Endothelial cell of umbilical vein (primary cell): ENCODE results near the gene CHD9. TPM values are rescaled to one million over a fixed set of nuclear protein-coding genes. Genes with fewer than 3 reads are reported as not detected.

Experiments used
- BruUV-seq: library from RNA; stranded (reverse); fragments of 400-500 nt; replicated peaks from 2 replicates; lab custom pipeline; 2021; lab: Mats Ljungman, UMichigan
- CTCF ChIA-PET: fragments of 300-600, 350-600 bp; sonication (Branson Sonifier 250); formaldehyde crosslinking; loops from one replicate; lab custom pipeline; 2021; ENCODE audit warnings: antibody characterized with exemption, inconsistent platforms; lab: Charles Lee
- POLR2A ChIA-PET: fragments of 300-600, 350-600 bp; sonication (Branson Sonifier 250); formaldehyde crosslinking; loops from one replicate; lab custom pipeline; 2021; ENCODE audit warnings: antibody characterized with exemption, inconsistent platforms; lab: Charles Lee
- DNase-seq: peaks from one replicate; pipeline ENCODE4 v3.0.0-alpha.2; 2011; ENCODE audit warnings: low read depth, low spot score
- FAIRE-seq: peaks from 2 replicates; lab custom pipeline; 2011; peaks lifted over from hg19 to GRCh38; lab: Jason Lieb, UNC
- H2AFZ ChIP-seq: 2 replicates; pipeline ENCODE4 v1.6.0; 2012; ENCODE audit warnings: low read depth, low read length, control low read depth, inconsistent platforms
- H3K27ac ChIP-seq: 2 replicates; pipeline ENCODE4 v1.5.1; 2011; ENCODE audit warnings: low read depth, mild to moderate bottlenecking, control low read depth, low read length, moderate library complexity; ENCODE audit not compliant: insufficient read depth
- H3K27me3 ChIP-seq, 2 experiments: 2 replicates each; pipeline versions ENCODE4 v1.6.0 to v1.6.1; 2011; ENCODE audit warnings: low read length in 2 of 2, mixed read lengths in 1 of 2; ENCODE audit not compliant: control insufficient read depth in 2 of 2, insufficient read depth in 2 of 2
- H3K36me3 ChIP-seq, 2 experiments: 2 replicates in 1 of 2; 3 replicates in 1 of 2; pipeline ENCODE4 v1.5.1; 2011; ENCODE audit warnings: low read length in 2 of 2, mild to moderate bottlenecking in 1 of 2, moderate library complexity in 1 of 2; ENCODE audit not compliant: control insufficient read depth in 2 of 2, insufficient read depth in 2 of 2; ENCODE audit errors: extremely low read depth in 1 of 2
- H3K4me1 ChIP-seq: 3 replicates; pipeline ENCODE4 v1.5.1; 2011; ENCODE audit warnings: mild to moderate bottlenecking, low read length; ENCODE audit not compliant: control insufficient read depth, insufficient read depth; ENCODE audit errors: extremely low read depth
- H3K4me2 ChIP-seq: 2 replicates; pipeline ENCODE4 v1.6.1; 2011; ENCODE audit warnings: low read length, control low read depth, mixed read lengths; ENCODE audit not compliant: insufficient read depth
- H3K4me3 ChIP-seq, 3 experiments: fragments of 200-600 bp in 1 of 3; sonication (generic), shearing (Covaris generic) in 1 of 3; replicated peaks in 1 of 3; 2 replicates each; pipeline ENCODE4 v1.5.1; 2011 to 2016; ENCODE audit warnings: control low read depth in 3 of 3, low read length in 3 of 3, mild to moderate bottlenecking in 2 of 3, inconsistent platforms in 1 of 3, low read depth in 1 of 3, moderate library complexity in 1 of 3; ENCODE audit not compliant: insufficient read depth in 1 of 3
- H3K79me2 ChIP-seq: 2 replicates; pipeline ENCODE4 v1.6.0; 2012; ENCODE audit warnings: low read length, inconsistent platforms; ENCODE audit not compliant: control insufficient read depth, insufficient read depth
- H3K9ac ChIP-seq: replicated peaks from 2 replicates; pipeline ENCODE3; 2011; ENCODE audit warnings: low read length, control low read depth; ENCODE audit not compliant: insufficient read depth; ENCODE audit errors: extremely low read depth
- H3K9me1 ChIP-seq: replicated peaks from 3 replicates; pipeline ENCODE4 v1.6.0; 2011; ENCODE audit warnings: mild to moderate bottlenecking, low read length; ENCODE audit not compliant: control insufficient read depth, insufficient read depth; ENCODE audit errors: extremely low read depth
- H3K9me3 ChIP-seq: replicated peaks from 2 replicates; pipeline ENCODE4 v1.5.1; 2012; ENCODE audit warnings: low read length, inconsistent platforms; ENCODE audit not compliant: control insufficient read depth, insufficient read depth
- H4K20me1 ChIP-seq: replicated peaks from 2 replicates; pipeline ENCODE3; 2011; ENCODE audit warnings: mild to moderate bottlenecking, low read length; ENCODE audit not compliant: control insufficient read depth, insufficient read depth; ENCODE audit errors: extremely low read depth
- EZH2 ChIP-seq: IDR thresholded peaks from 2 replicates; pipeline ENCODE4 v1.6.1; 2012; ENCODE audit warnings: borderline replicate concordance, low read depth, mild to moderate bottlenecking, moderate library complexity, low read length, inconsistent platforms; ENCODE audit not compliant: severe bottlenecking
- FOS ChIP-seq: IDR thresholded peaks from 2 replicates; pipeline ENCODE4 v1.6.1; 2011; ENCODE audit warnings: mild to moderate bottlenecking, low read length, moderate library complexity, borderline replicate concordance; ENCODE audit not compliant: insufficient read depth
- GATA2 ChIP-seq: IDR thresholded peaks from 2 replicates; pipeline ENCODE4 v1.7.0; 2011; ENCODE audit warnings: low read depth, mild to moderate bottlenecking, moderate library complexity, mixed read lengths, low read length; ENCODE audit not compliant: insufficient read length, insufficient read depth
- JUN ChIP-seq: IDR thresholded peaks from 2 replicates; pipeline ENCODE4 v1.6.1; 2011; ENCODE audit warnings: borderline replicate concordance, low read depth; ENCODE audit not compliant: insufficient read length, insufficient read depth
- MYC ChIP-seq: IDR thresholded peaks from one replicate; pipeline ENCODE4 v1.6.1; 2011; ENCODE audit warnings: mild to moderate bottlenecking, low read depth, low read length
- POLR2A ChIP-seq: IDR thresholded peaks from 2 replicates; pipeline ENCODE4 v1.6.1; 2012; ENCODE audit warnings: low read depth, mild to moderate bottlenecking, control low read depth, low read length
- POLR2AphosphoS5 ChIP-seq: IDR thresholded peaks from 2 replicates; pipeline ENCODE4 v1.6.1; 2012; ENCODE audit warnings: low read depth, mild to moderate bottlenecking, control low read depth, low read length, moderate library complexity; ENCODE audit not compliant: insufficient read depth
- dilution Hi-C: fragments of 300-500 bp; cut with MboI; formaldehyde crosslinking; loops from one replicate; pipeline ENCODE4 v1.15.0; 2019; ENCODE audit warnings: low sequenced_read_pairs; ENCODE audit not compliant: extremely low pct_ligation_motif_present
- intact Hi-C: fragments of 100-400 bp; cut with micrococcal nuclease; formaldehyde crosslinking; loops from one replicate; pipeline ENCODE4 v1.10.0; 2022
- polyA plus RNA-seq, 4 experiments: library from polyadenylated mRNA; depleted of rRNA in 3 of 4; stranded (reverse) in 3 of 4; unstranded in 1 of 4; fragments of >200 nt; gene quantifications; 2 replicates each; pipeline versions ENCODE4 v1.2.1 to v1.2.3, GENCODE V29; 2011 to 2012; ENCODE audit warnings: missing spikeins in 1 of 4
- total RNA-seq: library from RNA; stranded (reverse); gene quantifications from 2 replicates; pipeline ENCODE4 v1.2.3, GENCODE V29; 2021
- TF ChIP-seq, protein P1 (sequence below), 2 donors: IDR thresholded peaks; 1 replicate in 1 of 2; 2 replicates in 1 of 2; pipeline ENCODE4 v1.5.1; 2011; ENCODE audit warnings: low read length in 2 of 2, mild to moderate bottlenecking in 2 of 2, moderate library complexity in 2 of 2, control low read depth in 1 of 2, inconsistent platforms in 1 of 2, low read depth in 1 of 2; ENCODE audit not compliant: insufficient read depth in 1 of 2; ENCODE audit errors: extremely low read depth in 1 of 2
- TF ChIP-seq, protein P2 (sequence below): IDR thresholded peaks from 2 replicates; pipeline ENCODE4 v1.6.1; 2011; ENCODE audit not compliant: insufficient read depth, insufficient read length

Gene CHD9
- total and polyA plus RNA-seq, 2 donors (not counting 3 experiments of a cell fraction or from before 2014, with no cell fraction given): 9.9 to 59.2 TPM

DNA sequence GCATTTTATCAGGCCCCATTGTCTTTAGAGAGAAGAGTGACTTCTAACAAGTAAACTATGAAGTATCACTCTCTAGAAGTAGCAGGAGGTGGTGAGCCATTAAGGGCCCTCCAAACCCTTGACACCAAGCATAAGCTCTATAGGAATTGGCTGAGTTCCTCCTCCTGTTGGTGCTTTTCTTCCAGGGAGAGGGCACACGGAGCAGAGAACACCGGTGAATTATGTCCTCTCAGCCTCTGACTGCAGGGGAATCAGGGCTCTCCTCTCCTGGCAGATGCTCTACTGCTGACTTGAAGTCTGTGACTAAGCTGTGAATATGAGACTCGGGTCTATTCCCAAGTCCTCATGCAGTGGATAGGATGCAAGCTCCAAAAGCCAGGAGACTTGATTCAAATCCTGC, 32.3 kb downstream of the CHD9 start:
- H3K4me1 ChIP-seq: peaks cover 41% of the 10 kb centered on the region
- DNase-seq: no peak
- no peak overlapping the region for H3K4me2 ChIP-seq
- BruUV-seq: no TSS peak
- FAIRE-seq: no peak
- H3K9me3 ChIP-seq: no peaks in the 10 kb centered on the region
- H3K4me3 ChIP-seq: no peak overlapping the region
- intact Hi-C loops: no loop called here
- no peak overlapping the region for H3K27ac ChIP-seq
- ChIA-PET CTCF (interaction anchor here (1.0 to 5.6 kb wide), 4 partner anchors 13 to 96 kb away, joined by 3 to 31 read pairs (median 10); partner anchors contain the start of gene CHD9), POLR2A (no interaction called here)
- H2AFZ ChIP-seq: no peak overlapping the region
- dilution Hi-C loops: no loop called here
- TF ChIP-seq POLR2AphosphoS5: no peak
- no peak for TF ChIP-seq POLR2A
- TF ChIP-seq JUN: no peak
- TF ChIP-seq EZH2: no peak
- TF ChIP-seq, protein P1, sequence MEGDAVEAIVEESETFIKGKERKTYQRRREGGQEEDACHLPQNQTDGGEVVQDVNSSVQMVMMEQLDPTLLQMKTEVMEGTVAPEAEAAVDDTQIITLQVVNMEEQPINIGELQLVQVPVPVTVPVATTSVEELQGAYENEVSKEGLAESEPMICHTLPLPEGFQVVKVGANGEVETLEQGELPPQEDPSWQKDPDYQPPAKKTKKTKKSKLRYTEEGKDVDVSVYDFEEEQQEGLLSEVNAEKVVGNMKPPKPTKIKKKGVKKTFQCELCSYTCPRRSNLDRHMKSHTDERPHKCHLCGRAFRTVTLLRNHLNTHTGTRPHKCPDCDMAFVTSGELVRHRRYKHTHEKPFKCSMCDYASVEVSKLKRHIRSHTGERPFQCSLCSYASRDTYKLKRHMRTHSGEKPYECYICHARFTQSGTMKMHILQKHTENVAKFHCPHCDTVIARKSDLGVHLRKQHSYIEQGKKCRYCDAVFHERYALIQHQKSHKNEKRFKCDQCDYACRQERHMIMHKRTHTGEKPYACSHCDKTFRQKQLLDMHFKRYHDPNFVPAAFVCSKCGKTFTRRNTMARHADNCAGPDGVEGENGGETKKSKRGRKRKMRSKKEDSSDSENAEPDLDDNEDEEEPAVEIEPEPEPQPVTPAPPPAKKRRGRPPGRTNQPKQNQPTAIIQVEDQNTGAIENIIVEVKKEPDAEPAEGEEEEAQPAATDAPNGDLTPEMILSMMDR (IDR thresholded peaks at IDR 0.05; ENCODE audit: extremely low read depth in 1 of 2, insufficient read depth in 1 of 2, low read depth in 1 of 2, low read length in 2 of 2): no peak
- TF ChIP-seq GATA2: no peak
- no peak for TF ChIP-seq FOS
- TF ChIP-seq MYC: no peak
- TF ChIP-seq, protein P2, sequence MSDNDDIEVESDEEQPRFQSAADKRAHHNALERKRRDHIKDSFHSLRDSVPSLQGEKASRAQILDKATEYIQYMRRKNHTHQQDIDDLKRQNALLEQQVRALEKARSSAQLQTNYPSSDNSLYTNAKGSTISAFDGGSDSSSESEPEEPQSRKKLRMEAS: no peak
- H3K27me3 ChIP-seq: no peaks in the 10 kb centered on the region
- no peak overlapping the region for H3K9ac ChIP-seq
- H4K20me1 ChIP-seq: no peaks in the 10 kb centered on the region
- H3K9me1 ChIP-seq: no peaks in the 10 kb centered on the region
- no peaks in the 10 kb centered on the region for H3K36me3 ChIP-seq
- no peaks in the 10 kb centered on the region for H3K79me2 ChIP-seq
